HG02840 (cell line): ENCODE results near the gene GAK.
"Not testable (repeated sequence)": the region's sequence is repeated elsewhere in the genome, so short reads cannot be mapped to it uniquely, and the experiment has no call there.

ENCODE experiments used
- ATAC-seq: cut with Tn5 transposase; IDR thresholded peaks from one replicate; pipeline ENCODE4 v1.9.1; 2021; ENCODE audit warnings: mild to moderate bottlenecking, moderate library complexity, moderate number of reproducible peaks; ENCODE audit not compliant: unreplicated experiment, low FRiP score

Gene GAK

DNA sequence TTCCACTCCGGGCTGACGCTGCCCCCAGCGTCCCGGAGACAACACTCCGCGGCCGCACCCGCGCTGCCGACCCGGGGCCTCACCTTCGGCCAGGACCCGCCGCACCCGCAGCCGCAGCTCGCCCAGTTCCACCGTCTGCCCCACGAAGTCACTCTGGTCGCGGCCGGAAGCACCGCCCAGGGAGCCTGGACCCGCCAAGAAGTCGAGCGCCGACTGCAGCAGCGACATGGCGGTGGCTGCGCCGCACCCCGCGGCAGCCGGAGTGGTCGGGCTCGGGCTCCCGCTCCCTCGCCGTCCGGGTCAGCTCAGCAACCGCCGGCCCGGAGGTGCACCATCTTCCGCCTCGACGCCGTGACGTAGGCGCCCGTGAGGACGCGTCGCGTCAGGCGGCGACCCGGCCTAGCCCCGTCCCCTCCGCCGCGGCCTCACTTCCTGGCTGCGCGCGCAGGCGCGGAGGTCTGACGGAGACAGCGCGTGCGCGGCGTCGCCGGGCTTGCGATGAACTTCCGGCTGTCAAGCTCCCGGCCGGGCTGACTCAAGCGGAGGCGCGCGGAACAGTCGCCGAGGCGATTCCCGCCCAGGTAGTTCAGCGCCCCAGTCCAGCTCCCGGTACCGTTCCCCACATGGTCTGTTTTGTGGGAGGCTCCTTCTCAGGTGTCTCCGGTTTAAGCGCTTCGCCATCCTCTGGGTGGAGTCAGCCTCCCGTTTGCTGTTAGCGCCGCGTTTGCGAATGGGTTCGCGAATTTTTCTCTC lies at the start of gene GAK, which contains the start of gene TMEM175:
GAK (minus strand) TSS at position 357 of the 753 bp plus-strand sequence; CDS start at position 228, 129 bp downstream.
TMEM175 (plus strand) TSS at position 501 of the 753 bp plus-strand sequence. CDS start 15,280 bp downstream, outside the sequence.
- peak; percentile 95 for ATAC-seq

DNA sequence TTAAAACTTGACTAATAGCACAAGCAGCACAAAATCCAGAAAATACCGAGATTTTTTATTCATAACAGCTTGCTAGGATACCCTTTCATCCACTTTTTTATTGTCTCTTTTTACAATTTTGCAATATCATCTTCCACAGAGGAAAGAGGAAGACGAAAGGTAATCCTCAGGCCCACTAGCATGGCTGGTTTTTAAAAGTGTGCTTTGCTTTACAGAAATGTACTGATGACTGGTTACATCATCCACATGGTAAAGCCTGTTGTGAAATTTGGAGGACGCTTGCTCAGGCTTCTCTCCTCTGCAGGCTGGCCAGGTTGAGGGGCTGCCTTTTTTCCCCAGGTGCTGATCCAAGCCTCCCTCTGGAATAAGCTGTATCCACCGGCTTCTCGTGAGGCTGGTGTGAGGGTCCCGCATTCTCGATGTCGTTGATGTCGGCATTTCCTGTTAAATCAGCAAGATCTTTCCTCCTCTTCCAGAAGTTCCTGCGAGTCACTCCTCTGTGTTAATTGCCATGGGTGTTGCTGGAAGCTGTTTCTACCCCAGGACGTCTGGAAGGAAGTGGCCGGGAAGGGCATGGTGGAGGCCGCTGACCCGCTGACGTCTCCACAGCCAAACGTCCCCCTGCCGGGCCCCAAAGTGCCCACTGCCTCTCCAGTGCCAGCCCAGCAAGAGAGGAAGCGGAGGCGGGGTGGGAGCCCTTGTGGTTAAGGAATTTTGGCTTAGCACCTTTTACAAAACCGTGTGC lies 47.0 kb upstream of the GAK start:
- ATAC-seq = no peak

DNA sequence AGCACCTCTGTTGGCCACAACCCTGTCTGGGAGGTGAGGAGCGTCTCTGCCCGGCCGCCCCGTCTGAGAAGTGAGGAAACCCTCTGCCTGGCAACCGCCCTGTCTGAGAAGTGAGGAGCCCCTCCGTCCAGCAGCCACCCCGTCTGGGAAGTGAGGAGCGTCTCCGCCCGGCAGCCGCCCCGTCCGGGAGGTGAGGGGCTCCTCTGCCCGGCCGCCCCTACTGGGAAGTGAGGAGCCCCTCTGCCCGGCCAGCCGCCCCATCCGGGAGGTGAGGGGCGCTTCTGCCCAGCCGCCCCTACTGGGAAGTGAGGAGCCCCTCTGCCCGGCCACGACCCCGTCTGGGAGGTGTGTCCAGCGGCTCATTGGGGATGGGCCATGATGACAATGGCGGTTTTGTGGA lies 43.9 kb upstream of the GAK start:
- ATAC-seq = not testable (repeated sequence)

DNA sequence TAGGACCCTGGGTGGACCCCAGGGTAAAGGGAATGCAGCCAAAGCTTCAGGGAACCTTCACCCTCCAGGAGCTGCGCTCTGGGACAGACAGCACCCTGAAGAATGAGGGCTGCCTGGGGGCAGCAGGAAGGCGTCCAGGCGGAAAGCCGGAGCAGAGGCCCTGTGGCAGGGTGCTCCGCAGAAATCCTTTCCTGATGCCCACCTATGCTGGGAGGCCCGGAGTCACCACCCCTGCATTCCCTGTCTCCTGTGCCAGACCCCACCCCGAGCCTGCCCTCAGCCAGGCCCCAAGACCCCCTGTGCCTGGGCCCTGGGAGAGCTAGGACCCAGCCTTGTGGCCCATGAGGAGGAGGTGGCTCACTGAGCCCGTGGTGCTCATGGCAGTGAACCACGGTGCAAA lies 42.6 kb upstream of the GAK start:
- ATAC-seq = no peak

DNA sequence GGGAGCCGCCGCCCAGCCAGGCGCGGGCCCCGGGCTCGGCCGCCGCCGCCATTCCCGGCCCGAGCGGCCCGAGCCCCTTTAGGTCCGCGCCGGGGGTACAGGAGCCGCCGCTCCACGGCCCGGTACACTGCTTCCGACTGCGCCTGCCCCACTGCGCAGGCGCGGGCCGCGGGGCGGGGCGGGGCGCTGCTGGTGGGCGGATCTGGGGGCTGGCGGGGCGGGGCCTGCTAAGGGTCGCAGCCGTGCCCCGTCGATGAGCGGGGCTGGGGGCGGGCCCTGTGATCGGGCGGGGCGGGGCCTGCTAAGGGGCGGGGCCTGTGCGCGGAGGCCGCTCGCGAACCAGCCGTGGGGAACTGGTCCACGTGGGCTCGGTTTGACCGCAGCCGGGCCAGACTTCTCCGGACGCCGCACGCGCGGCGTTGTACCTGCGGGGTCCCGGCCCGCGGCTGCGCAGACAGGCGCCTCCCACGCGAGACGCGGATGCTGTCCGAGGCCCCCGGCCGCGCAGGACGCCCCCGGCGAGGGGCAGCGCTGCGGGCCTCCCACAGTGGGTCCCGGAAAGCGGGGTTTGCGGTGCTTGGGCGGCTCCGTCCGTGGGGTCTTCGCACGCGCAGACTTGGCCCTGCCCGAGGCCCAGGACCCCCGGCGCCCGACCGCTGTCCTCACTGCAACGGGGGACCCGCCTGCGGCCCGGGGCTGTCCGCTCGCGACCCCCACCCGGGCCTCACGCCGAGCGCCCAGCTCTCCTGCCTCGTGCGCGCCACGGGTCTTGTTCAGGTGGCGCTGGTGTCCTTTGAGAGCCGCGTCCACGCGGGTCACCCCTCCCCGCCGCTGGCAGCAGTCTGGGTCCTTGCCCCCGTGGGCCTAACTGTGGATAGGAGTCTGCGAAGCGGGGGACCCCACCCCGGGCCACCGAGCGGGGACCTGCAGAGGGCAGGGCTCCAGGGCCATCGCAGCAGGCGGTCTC lies 41.6 kb upstream of the GAK start, which contains the start of gene DGKQ:
DGKQ (minus strand) TSS at position 139 of the 967 bp plus-strand sequence; CDS start at position 52, 87 bp downstream.
- peak; percentile 43 for ATAC-seq

DNA sequence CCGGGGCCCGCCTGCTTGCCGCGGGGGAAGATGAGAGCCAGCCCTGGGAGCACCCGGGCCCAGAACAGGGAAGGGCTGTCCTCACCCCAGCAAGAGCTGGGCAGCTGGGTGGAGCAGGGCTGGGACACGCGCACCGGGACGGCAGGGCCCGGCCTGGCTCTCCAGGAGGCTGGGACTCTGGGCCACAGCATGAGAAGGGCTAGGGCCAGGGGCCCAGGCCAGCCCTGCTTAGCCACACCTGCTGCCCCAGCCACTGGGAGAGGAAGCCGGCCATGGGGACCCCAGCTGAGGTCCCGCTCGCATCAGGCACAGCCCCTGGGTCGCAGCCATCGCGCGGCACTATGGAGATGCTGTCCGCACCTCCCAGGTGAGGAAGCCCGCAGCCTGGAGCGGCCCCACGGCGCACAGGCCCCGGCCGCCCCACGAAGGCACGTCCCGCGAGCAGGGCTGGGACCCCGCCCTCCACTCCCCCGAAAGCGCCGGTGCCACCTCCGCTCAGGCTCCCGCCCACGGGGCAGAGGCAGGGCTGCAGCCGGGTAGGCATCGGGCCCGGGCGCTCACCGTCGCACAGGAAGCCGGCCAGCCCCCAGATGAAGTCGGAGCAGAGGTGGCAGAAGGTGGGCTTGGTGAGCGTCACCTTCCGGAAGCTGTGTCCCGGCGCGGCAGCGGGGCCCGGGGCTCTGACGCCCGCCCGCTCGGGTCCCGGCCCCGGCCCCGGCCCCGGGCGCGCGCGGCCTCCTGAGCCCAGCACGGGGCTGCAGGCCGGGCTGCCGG lies 40.7 kb upstream of the GAK start:
- peak; percentile 34 for ATAC-seq

DNA sequence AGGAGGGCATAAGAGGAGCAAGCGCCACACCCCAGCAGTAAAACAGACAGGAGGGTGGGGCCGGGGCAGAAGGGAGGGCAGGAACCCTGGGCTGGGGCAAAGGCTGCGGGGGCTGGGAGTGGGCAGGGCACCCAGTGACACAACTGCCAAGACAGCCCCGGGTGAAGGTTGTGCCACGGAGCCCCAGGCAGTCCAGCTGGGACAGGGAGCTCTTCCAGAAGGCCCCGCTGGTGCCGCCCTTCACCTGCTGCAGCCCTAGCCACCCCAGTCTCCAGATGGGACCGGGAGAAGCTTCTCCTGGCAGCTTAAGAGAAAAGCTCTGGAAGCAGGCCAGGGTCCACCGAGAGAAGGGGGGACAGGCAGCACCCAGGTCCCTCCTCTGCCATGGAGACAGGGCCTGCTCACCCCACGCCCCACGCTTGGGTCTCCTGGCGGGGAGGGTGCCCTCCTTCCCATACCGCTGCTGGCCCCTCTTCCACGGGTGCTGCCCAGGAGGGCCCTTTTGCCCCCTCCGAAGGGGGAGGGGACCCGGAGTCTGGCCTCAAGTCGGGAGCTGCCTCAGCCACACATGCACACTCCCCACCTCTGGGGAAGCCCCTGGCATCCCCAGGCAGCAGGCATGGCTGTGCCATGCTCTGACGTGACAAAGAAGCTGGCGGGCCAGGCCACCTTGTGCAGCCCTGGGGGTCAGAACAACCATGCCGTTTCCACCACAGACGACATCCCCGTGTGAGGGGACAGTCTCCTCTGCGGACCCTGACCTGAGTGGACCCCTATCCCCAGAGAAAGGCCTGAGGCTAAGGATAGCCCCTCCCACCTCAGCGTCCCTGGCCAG lies 39.8 kb upstream of the GAK start:
- no peak for ATAC-seq

DNA sequence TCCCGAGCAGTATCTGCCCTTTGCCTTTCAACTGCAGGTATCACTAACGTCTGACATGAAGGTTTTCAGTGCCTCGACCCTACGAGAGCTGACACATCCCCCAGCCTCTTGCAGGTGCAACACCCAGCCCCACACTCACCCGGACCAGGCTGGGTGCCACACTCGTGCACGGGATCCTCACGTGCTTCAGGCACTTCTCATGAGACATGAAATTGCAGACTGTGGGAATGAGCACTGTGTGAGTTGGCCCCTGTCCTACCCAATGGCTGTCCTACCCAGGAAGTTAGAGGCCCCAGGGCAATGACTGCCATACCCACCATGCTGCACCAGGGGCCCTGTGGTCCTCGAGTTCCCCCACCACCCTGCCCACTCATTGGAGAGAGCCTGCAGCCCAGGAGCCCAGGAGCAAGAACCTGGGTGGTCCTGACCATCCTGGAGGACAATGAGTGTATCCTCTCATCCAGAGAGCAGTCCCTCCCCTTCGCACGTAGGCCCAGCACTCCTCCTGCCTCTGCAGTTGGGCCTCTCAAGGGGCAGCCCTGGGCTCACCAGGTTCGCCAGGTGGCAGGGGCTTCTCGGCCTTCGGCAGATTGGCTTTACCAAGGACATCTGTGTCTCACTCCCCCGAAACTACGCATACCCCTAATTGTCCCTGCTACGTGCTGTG lies 38.9 kb upstream of the GAK start:
- no peak for ATAC-seq

DNA sequence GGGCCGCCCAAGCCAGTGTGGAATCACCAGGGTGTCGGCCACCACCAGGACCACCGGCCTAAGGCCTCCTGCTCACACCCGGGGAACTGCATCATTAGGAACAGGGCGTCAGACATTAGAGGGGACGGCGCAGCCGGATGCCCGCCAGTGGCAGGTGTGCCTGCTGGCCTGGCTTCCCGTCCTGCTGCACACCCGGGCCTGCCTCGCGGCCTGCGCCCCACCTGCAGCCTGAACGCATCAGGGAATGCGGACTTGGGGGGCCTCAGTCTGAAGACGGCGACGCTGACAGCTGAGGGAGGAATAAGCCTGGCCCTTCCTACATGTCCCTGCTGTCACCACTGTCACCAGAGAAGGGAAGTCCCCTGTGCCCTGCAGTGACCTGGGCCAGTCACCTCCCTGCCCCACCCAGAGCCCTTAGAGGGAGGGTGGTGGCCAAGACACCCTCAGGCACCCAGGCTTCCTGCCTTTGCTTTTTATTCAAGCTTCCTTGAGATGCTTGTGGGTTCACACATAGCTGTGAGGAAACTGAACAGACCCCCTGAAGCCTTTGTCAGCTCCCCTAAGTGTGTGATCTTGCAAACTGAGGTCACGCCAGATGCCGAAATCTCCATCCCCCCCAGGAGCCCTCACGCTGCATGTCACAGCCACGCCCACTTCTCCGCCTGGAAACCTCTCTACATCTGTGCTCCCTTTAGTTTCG lies 38.1 kb upstream of the GAK start:
- ATAC-seq = no peak

DNA sequence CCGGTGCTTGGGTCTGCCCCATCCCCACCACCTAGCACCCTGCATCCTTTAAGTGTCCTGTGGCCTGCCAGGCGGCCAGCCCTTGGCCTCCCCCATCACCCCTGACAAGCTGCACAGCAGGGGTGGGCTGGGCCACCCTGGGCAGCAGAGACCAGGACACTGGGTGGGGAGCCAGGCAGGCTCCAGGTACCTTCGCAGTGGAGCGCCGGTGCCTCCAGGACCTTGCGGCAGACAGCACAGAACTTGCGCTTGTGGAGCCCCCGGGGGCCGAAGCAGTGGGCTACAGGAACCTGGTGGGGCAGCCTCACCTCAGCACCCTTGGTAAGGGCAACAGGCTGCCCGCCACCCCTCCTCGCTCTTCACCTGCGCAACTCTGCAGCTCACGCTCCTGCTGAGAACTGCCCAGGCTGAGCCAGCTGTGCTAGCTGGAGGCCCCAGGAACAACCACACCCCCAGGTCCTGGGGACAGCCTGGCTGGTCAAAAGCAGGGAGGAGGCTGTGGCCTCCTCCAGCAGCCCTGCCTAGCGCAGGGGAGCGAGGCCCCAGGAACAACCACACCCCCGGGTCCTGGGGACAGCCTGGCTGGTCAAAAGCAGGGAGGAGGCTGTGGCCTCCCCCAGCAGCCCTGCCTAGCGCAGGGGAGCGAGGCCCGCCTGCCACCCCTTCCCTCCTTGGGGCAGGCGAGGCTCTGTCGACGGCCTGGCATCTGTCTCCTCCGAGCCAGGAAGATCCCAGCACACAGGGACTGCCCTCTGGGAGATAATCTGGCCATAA lies 36.7 kb upstream of the GAK start:
- no peak for ATAC-seq

DNA sequence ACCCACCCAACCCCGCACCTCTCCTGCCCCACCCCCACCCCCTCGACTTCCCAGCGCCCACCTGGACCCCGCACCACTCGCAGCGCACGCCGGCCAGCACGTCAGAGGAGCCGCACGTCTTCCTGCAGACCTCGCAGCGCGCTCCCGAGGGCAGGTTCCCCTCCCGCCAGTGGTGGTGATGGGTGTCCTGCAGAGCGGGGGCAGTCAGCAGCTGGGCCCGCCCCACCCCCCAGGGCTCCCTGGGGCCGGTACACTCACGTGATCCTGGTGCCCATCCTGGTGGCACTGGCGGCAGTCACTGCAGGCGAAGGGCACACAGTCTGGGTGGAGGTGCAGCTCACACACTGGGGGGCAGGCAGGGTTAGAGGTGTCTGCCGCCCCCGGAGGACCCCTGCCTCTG lies 36.1 kb upstream of the GAK start:
- no peak for ATAC-seq

DNA sequence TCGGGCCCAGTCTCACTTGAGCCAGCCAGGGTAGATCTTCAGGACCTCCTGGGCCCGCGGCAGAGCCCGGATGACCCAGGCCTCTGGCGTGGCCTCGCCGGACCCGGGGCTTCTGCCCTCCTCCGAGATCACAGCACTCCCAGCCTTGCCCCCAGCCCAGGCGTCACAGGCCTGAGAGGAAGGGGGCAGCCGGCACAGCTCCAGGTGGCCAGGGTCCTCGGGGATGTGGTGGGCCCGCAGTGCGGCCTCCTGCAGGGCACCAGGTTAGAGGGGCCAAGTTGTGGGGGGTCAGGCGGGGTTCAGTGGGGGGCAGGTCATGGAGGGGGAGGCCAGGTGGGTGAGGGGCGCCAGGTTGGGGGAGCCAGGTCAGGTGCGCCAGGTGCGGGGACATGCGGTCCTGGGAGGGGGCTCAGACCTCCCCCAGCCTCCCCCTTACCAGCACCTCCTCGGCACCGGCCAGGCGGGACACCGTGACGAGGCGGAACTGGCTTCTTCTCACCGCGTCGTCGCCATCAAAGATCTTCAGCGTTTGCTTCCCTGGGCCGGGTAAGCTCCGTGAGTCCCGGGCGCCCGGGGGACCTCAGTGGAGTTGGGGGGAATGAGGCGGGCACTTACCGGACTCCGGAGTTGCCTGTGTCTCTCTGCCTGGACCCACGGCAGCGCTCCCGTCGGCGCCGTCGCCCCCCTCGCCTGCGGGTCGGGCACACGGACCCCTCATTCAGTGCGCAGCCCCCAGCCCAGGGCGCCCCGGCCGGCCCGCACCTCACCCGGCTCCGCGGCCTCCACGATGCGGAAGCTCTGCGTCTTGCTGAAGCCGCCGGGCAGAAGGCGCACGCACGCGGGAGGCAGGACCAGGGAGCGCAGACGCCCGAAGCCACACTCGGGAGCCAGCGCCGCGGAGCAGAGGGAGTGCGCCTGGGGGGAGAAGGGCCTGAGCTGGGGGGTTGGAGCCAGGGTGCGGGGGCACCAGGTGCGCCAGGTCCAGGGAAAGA lies 35.3 kb upstream of the GAK start:
- no peak for ATAC-seq

DNA sequence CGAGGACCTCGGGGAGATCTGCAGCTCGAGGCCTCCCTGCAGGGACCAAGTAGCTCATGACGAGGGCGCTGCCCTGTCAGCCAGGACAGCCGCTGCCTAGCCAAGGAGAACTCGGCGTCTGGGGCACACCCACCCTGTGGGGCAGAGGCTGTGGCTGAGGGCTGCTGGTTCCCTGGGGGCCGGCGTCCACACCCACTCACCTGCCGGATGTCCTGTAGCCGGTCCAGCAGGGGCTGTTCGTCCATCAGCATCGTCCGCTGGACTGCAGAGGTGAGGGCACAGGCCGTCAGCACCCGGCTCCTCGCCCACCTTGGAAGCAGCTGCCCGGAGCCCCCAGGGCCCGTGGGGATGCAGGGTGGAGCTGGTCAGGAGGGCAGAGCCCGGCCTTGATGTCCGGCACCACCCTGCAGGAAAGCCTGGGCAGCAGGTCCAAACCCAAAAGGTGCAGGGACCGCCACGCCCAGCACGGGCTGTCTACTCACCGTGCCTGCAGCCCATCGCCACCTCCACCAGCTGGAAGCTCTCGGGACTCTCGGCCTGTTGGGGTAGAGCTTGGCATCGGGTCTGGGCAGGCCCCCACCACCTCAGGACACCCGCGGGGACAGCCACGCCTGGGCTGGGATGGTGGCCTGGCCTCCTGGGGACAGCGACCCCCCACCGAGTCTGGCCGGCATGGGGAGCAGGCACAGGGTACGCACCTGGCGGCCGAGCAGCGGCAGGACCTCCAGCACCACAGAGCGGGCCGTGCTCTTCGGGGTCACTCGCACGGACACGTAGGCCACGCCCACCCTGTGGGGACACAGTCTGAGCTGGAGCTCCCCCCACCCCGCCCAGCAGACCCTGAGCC lies 34.4 kb upstream of the GAK start:
- ATAC-seq = no peak

DNA sequence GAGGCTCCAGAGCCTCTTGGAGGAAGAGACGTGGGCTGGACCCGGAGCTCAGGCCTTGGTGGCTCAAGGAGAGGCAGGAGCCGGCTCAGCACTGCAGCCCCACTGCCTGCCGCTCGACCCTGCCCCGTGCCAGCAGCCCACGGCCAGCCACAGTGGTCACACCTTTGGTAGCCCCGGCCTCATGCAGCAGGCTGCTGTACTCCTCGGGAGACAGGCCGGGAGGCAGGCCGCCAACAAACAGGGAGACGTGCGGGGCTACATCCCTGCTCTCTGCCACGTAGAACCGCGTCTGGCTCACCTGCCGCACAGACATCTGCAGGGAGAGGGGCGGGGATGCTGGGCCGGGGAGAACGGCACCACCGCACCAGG lies 33.6 kb upstream of the GAK start:
- ATAC-seq = no peak
